Ovary (tissue), 9 donors: ENCODE results near the gene OGA. TPM values are rescaled to one million over a fixed set of nuclear protein-coding genes. Genes with fewer than 3 reads are reported as not detected.

Source experiments
- DNase-seq, 5 donors: peaks; one replicate each; pipeline ENCODE4 v3.0.0-alpha.2; 2019 to 2020
- H3K27ac ChIP-seq, 2 donors: fragments of 200-600 bp; one replicate each; pipeline versions ENCODE4 v1.5.1 to v1.8.0; 2019 to 2022
- H3K27me3 ChIP-seq: fragments of 200-600 bp; one replicate; pipeline ENCODE4 v1.8.0; 2022
- H3K36me3 ChIP-seq: fragments of 200-600 bp; sonication (generic); one replicate; pipeline ENCODE4 v1.5.1; 2019
- H3K4me1 ChIP-seq: one replicate; pipeline ENCODE4 v1.8.1; 2013; ENCODE audit warnings: mild to moderate bottlenecking, moderate library complexity; ENCODE audit not compliant: insufficient read depth
- H3K4me3 ChIP-seq: fragments of 200-600 bp; sonication (generic); one replicate; pipeline ENCODE4 v1.5.1; 2017
- H3K9me3 ChIP-seq, 2 donors: fragments of 200-600 bp in 1 of 2; sonication (generic) in 1 of 2; one replicate each; pipeline versions ENCODE4 v1.5.1 to v1.8.1; 2013 to 2019; ENCODE audit warnings: mild to moderate bottlenecking in 1 of 2, moderate library complexity in 1 of 2
- EP300 ChIP-seq: sonication (generic); formaldehyde crosslinking; IDR thresholded peaks from one replicate; pipeline ENCODE4 v1.6.1; 2017; ENCODE audit warnings: antibody characterized with exemption
- POLR2A ChIP-seq: fragments of 450-650 bp; IDR thresholded peaks from one replicate; pipeline ENCODE4 v1.6.1; 2017; ENCODE audit warnings: antibody characterized with exemption, mild to moderate bottlenecking, moderate library complexity
- WGBS, 3 donors: extraction: QIAGEN DNeasy Blood & Tissue Kit in 1 of 3; methylation state at CpG; one replicate each; pipeline versions ENCODE4 v1.1.5 to v1.1.7; 2013 to 2017; 5-methylcytosine and 5-hydroxymethylcytosine counted together
- intact Hi-C, 4 donors: fragments of 100-400 bp; cut with DNase I; formaldehyde crosslinking; loops; one replicate each; pipeline versions ENCODE4 v1.11.0 to v1.15.1; 2022 to 2023
- polyA plus RNA-seq, 2 donors: library from polyadenylated mRNA; stranded (reverse); fragments of 200-250 nt in 1 of 2; fragments of 350-450 nt in 1 of 2; fragmentation: Illumina TruSeq in 1 of 2; extraction: RNeasy Lipid Tissue Mini Kit (QIAGEN cat#74804) in 1 of 2; gene quantifications; one replicate each; pipeline ENCODE4 v1.2.3, GENCODE V29; 2013 to 2014
- total RNA-seq, 7 donors: library from RNA; depleted of rRNA in 2 of 7; stranded (reverse); fragments of >200 nt in 2 of 7; fragmentation: NEBNext Ultra II Directional in 3 of 7; extraction: Animal tissue kit (Norgen Biotek cat#: 25700) in 3 of 7; gene quantifications; one replicate each; pipeline versions ENCODE4 v1.1.0 to v1.2.4, GENCODE V29; 2016 to 2023
- TF ChIP-seq, protein P1 (sequence below), 3 donors: fragments of 450-650 bp in 2 of 3; fragments of 200-600 bp in 1 of 3; IDR thresholded peaks; one replicate each; pipeline versions ENCODE4 v1.5.1 to v1.8.0; 2016 to 2022; ENCODE audit warnings: antibody characterized with exemption in 3 of 3, mild to moderate bottlenecking in 1 of 3
- donor health status: DM: no; HTN: no; CAD: no; lungs with moderate emphysema.
- donor health status: DM: no; HTN: no; CAD: no.
- donor health status: Bipolar disorder and iron deficiency.
- donor health status: DM: yes; HTN: yes; CAD: no.
- donor health status: DM: no; HTN: no; CAD: no.
- donor health status: DM: yes; HTN: yes; CAD: no.

The OGA gene
- total and polyA plus RNA-seq, 9 donors: 58.9 to 134 (median 102) TPM

DNA sequence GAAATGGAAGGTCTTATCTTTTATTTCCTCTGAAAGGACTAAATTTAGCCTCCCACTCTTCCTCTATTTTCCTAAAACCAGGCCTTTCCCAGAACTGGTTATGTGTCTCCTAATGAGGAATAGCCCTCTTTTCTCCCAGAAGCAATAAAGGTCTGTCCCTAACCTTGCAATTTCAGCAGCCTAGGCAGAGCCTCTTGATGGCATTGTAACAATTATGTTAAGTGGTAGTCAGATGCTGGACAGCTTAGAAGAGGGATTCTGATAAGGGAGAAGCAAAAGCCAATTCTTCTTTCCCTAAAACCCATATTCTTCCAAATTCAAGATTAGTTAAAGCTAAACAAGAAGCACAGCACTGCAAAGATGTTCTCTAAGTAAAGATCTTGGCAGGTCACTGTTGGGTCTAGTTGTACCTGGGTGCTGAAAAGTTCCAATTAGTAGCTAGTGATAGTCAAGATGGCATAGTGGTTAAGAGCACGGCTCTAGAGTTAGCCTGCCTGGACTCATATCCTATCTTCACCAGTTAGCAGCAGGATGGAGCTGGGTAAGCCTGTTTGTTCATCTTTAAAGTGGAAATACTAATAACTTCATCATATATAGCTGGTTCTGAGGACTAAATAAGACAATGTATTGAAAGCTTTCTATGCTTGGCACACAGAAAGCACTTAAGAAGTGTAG lies 39.7 kb upstream of the OGA start:
- H3K4me3 ChIP-seq: no peak overlapping the region
- DNase-seq: no peak
- intact Hi-C loops: no loop called here
- no peaks in the 10 kb centered on the region for H3K36me3 ChIP-seq
- no peaks in the 10 kb centered on the region for H3K27me3 ChIP-seq
- no peaks in the 10 kb centered on the region for H3K9me3 ChIP-seq
- TF ChIP-seq POLR2A (no peak), EP300 (no peak)
- TF ChIP-seq, protein P1, sequence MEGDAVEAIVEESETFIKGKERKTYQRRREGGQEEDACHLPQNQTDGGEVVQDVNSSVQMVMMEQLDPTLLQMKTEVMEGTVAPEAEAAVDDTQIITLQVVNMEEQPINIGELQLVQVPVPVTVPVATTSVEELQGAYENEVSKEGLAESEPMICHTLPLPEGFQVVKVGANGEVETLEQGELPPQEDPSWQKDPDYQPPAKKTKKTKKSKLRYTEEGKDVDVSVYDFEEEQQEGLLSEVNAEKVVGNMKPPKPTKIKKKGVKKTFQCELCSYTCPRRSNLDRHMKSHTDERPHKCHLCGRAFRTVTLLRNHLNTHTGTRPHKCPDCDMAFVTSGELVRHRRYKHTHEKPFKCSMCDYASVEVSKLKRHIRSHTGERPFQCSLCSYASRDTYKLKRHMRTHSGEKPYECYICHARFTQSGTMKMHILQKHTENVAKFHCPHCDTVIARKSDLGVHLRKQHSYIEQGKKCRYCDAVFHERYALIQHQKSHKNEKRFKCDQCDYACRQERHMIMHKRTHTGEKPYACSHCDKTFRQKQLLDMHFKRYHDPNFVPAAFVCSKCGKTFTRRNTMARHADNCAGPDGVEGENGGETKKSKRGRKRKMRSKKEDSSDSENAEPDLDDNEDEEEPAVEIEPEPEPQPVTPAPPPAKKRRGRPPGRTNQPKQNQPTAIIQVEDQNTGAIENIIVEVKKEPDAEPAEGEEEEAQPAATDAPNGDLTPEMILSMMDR (IDR thresholded peaks at IDR 0.05): no peak
- no peak overlapping the region for H3K27ac ChIP-seq
- WGBS, 3 donors: 0 to 97% (median 96%) methylated on average over 1 of the region's 1 CpG
- no peaks in the 10 kb centered on the region for H3K4me1 ChIP-seq

DNA sequence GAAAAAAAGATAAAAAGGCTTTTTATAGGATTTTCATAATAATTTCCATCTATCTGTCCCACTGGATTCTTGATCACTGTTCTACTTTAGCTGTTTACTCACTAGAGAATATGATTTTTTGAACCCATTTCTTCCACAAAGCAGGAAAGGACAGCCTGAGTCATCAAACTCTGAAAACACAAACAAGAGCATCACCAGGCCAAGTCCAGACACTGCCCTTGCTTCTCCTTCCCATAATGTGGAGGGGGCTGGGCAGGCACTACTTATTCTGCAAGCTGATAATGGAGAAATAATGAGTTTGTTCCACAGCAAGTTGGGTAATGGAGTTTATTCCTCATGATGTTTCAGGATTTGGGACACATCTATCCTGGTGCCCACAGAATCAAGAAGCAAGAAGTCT lies 38.4 kb upstream of the OGA start:
- no peaks in the 10 kb centered on the region for H3K4me1 ChIP-seq
- intact Hi-C loops: no loop called here
- H3K27ac ChIP-seq: no peak overlapping the region
- H3K4me3 ChIP-seq: no peak overlapping the region
- no peaks in the 10 kb centered on the region for H3K9me3 ChIP-seq
- TF ChIP-seq POLR2A (no peak), EP300 (no peak)
- TF ChIP-seq, protein P1 (IDR thresholded peaks at IDR 0.05): no peak
- no peaks in the 10 kb centered on the region for H3K27me3 ChIP-seq
- no peaks in the 10 kb centered on the region for H3K36me3 ChIP-seq
- DNase-seq: no peak

- Histone ChIP-seq H3K27ac (no peak overlapping the region), H3K36me3 (no peaks in the 10 kb centered on the region), H3K4me1 (no peaks in the 10 kb centered on the region), H3K9me3 (no peaks in the 10 kb centered on the region), H3K4me3 (no peak overlapping the region), H3K27me3 (no peaks in the 10 kb centered on the region)
- intact Hi-C loops: no loop called here
- WGBS, 3 donors: 38 to 45% (median 42%) methylated on average over 4 of the region's 4 CpGs
- DNase-seq: no peak
- TF ChIP-seq EP300 (no peak), POLR2A (no peak)
- TF ChIP-seq, protein P1 (IDR thresholded peaks at IDR 0.05): no peak
Measured at GRCh38 chr10:101851411-101852116, 33.3 kb upstream of the OGA start.

DNA sequence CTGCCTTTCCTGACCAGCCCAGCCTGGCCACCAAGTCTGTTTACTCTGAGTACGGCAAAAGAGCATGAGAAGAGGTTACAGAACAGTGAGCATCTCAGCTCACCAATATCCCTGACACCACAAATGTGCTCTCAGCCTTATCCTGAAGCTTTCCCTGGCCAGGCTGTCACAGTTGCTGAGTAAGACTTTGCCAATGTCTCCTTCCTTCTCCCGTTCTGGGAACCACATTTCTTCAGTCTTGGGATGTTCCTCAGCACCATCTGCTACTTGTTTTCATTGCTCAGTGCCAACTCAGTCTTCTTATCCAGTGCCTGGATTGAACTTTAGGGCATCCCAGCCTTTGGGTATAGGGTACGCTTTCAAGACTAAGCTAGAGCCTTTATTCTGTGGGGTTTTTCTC lies 32.5 kb upstream of the OGA start:
- Histone ChIP-seq H3K27ac (no peak overlapping the region), H3K4me1 (no peaks in the 10 kb centered on the region), H3K36me3 (no peaks in the 10 kb centered on the region), H3K27me3 (no peaks in the 10 kb centered on the region), H3K9me3 (no peaks in the 10 kb centered on the region), H3K4me3 (no peak overlapping the region)
- 86 to 90% (median 86%) methylated on average over 3 of the region's 3 CpGs for WGBS, 3 donors
- DNase-seq: no peak
- TF ChIP-seq, protein P1 (IDR thresholded peaks at IDR 0.05): no peak
- TF ChIP-seq POLR2A (no peak), EP300 (no peak)
- intact Hi-C loops: no loop called here
